ENCODE measurements around the gene VPS4B.

GRCh38 chr18:63405986-63406385 is 16.3 kb downstream of the VPS4B start:
- no peak for TF ChIP-seq EZH2 (IDR thresholded peaks at IDR 0.05; ENCODE audit: insufficient read depth, poor library complexity, severe bottlenecking)
- no peak for TF ChIP-seq EZH2phosphoT487 (IDR thresholded peaks at IDR 0.05; ENCODE audit: insufficient read depth, low read depth)
